ENCODE results near the gene TACO1. TPM values are rescaled to one million over a fixed set of nuclear protein-coding genes. Genes with fewer than 3 reads are reported as not detected.

The TACO1 gene
- total and polyA plus RNA-seq, 9 of the 15 experiments (the other 6 are each of a cell fraction or from before 2014, with no cell fraction given), result 10.3 to 41.6 (median 30.9) TPM

- TF ChIP-seq PTTG1 (tag; IDR thresholded peaks at IDR 0.05; ENCODE audit: low read depth), result no peak
- TF ChIP-seq ZKSCAN1 (IDR thresholded peaks at IDR 0.05; ENCODE audit: low read depth, low read length), result peak; percentile 77; the same call in 1 of the 2 replicates
- no peak for TF ChIP-seq ZSCAN29 (IDR thresholded peaks at IDR 0.05)
- TF ChIP-seq MXI1 (IDR thresholded peaks at IDR 0.05; ENCODE audit: low read depth, low read length), result no peak
- no peak for TF ChIP-seq ATF1 (CRISPR knock-in tag; IDR thresholded peaks at IDR 0.05)
- TF ChIP-seq ATF1 (tag; IDR thresholded peaks at IDR 0.05), result peak; percentile 68
- 0 out of 2 replicates have a peak, but pooled peaks have one; percentile 29 for TF ChIP-seq ZNF449 (CRISPR knock-in tag; IDR thresholded peaks at IDR 0.05)
- peak; percentile 49; the same call in 1 of the 2 replicates for TF ChIP-seq VEZF1 (CRISPR knock-in tag; IDR thresholded peaks at IDR 0.05)
- no peak for TF ChIP-seq PRMT5 (CRISPR knock-in tag; IDR thresholded peaks at IDR 0.05)
- TF ChIP-seq TAF7 (tag; IDR thresholded peaks at IDR 0.05), result peak; percentile 77
- TF ChIP-seq CBX1 (IDR thresholded peaks at IDR 0.05; ENCODE audit: low read depth), result peak; percentile 88
- 0 out of 2 replicates have a peak, but pooled peaks have one; percentile 29 for TF ChIP-seq E2F3 (CRISPR knock-in tag; IDR thresholded peaks at IDR 0.05)
- TF ChIP-seq ZFX (CRISPR knock-in tag; IDR thresholded peaks at IDR 0.05), result peak; percentile 87
- TF ChIP-seq ZZZ3 (IDR thresholded peaks at IDR 0.05), result peak; percentile 71; the same call in 1 of the 2 replicates
- TF ChIP-seq ZNF717 (CRISPR knock-in tag; IDR thresholded peaks at IDR 0.05), result peak; percentile 80
- TF ChIP-seq RFX7 (CRISPR knock-in tag; IDR thresholded peaks at IDR 0.05), result no peak
- TF ChIP-seq SMARCB1 (IDR thresholded peaks at IDR 0.05; ENCODE audit: insufficient read length, low read depth), result no peak
- peak; percentile 87; the same call in 1 of the 2 replicates for TF ChIP-seq THAP12 (CRISPR knock-in tag; IDR thresholded peaks at IDR 0.05)
These were observed at the start of gene TACO1 (continued) for GRCh38 chr17:63600569-63601438.

All from K562 (cell line).